Keratinocyte (primary cell): Measurements from ENCODE around the gene RHBDL2. TPM values are rescaled to one million over a fixed set of nuclear protein-coding genes. Genes with fewer than 3 reads are reported as not detected.

Experiments
- DNase-seq: peaks from one replicate; pipeline ENCODE4 v3.0.0-alpha.2; 2011; ENCODE audit warnings: low read depth, missing footprints, low spot score
- FAIRE-seq: peaks from 2 replicates; lab custom pipeline; 2011; peaks lifted over from hg19 to GRCh38; lab: Jason Lieb, UNC
- H2AFZ ChIP-seq: 2 replicates; pipeline ENCODE4 v1.6.0; 2012; ENCODE audit warnings: low read length, control low read depth, inconsistent platforms; ENCODE audit not compliant: control insufficient read depth
- H3K27ac ChIP-seq: 2 replicates; pipeline ENCODE4 v1.5.1; 2011; ENCODE audit warnings: low read length; ENCODE audit not compliant: control insufficient read depth, insufficient read depth
- H3K27me3 ChIP-seq: 3 replicates; pipeline ENCODE4 v1.6.0; 2011; ENCODE audit warnings: low read length; ENCODE audit not compliant: control insufficient read depth, insufficient read depth; ENCODE audit errors: extremely low read depth
- H3K36me3 ChIP-seq, 2 experiments: 2 replicates in 1 of 2; 3 replicates in 1 of 2; pipeline ENCODE4 v1.5.1; 2011; ENCODE audit warnings: low read length in 2 of 2, mild to moderate bottlenecking in 1 of 2; ENCODE audit not compliant: control insufficient read depth in 2 of 2, insufficient read depth in 2 of 2; ENCODE audit errors: extremely low read depth in 1 of 2
- H3K4me1 ChIP-seq: 3 replicates; pipeline ENCODE4 v1.5.1; 2011; ENCODE audit warnings: low read length; ENCODE audit not compliant: control insufficient read depth, insufficient read depth; ENCODE audit errors: extremely low read depth
- H3K4me2 ChIP-seq: 3 replicates; pipeline ENCODE4 v1.6.0; 2011; ENCODE audit warnings: low read depth, low read length; ENCODE audit not compliant: control insufficient read depth, insufficient read depth; ENCODE audit errors: extremely low read depth
- H3K4me3 ChIP-seq, 3 experiments: fragments of 200-600 bp in 1 of 3; sonication (generic) in 1 of 3; 2 replicates in 2 of 3; 3 replicates in 1 of 3; pipeline ENCODE4 v1.5.1; 2011 to 2016; ENCODE audit warnings: low read length in 3 of 3, mild to moderate bottlenecking in 3 of 3, control low read depth in 2 of 3, inconsistent platforms in 1 of 3, low read depth in 1 of 3, mixed read lengths in 1 of 3, mixed run types in 1 of 3, moderate library complexity in 1 of 3; ENCODE audit not compliant: control insufficient read depth in 2 of 3, insufficient read depth in 2 of 3; ENCODE audit errors: extremely low read depth in 1 of 3
- H3K79me2 ChIP-seq: 2 replicates; pipeline ENCODE4 v1.6.0; 2012; ENCODE audit warnings: low read length; ENCODE audit not compliant: control insufficient read depth, insufficient read depth
- H3K9ac ChIP-seq: 3 replicates; pipeline ENCODE4 v1.6.0; 2011; ENCODE audit warnings: low read length; ENCODE audit not compliant: control insufficient read depth, insufficient read depth; ENCODE audit errors: extremely low read depth
- H3K9me1 ChIP-seq: 3 replicates; pipeline ENCODE4 v1.6.0; 2011; ENCODE audit warnings: low read length; ENCODE audit not compliant: control insufficient read depth, insufficient read depth; ENCODE audit errors: extremely low read depth
- H3K9me3 ChIP-seq: 2 replicates; pipeline ENCODE4 v1.5.1; 2012; ENCODE audit warnings: low read depth, low read length; ENCODE audit not compliant: control insufficient read depth
- H4K20me1 ChIP-seq: 3 replicates; pipeline ENCODE4 v1.6.0; 2011; ENCODE audit warnings: low read length; ENCODE audit not compliant: control insufficient read depth, insufficient read depth; ENCODE audit errors: extremely low read depth
- EZH2 ChIP-seq: IDR thresholded peaks from one replicate; pipeline ENCODE4 v1.6.1; 2012; ENCODE audit warnings: inconsistent platforms, mild to moderate bottlenecking, low read length, moderate library complexity
- dilution Hi-C: fragments of 300-500 bp; cut with MboI; formaldehyde crosslinking; loops from one replicate; pipeline ENCODE4 v1.7.0; 2020; ENCODE audit warnings: low sequenced_read_pairs; ENCODE audit not compliant: extremely low pct_ligation_motif_present
- polyA plus RNA-seq, 5 experiments: library from polyadenylated mRNA; depleted of rRNA in 3 of 5; stranded (reverse) in 3 of 5; stranded (forward) in 1 of 5; unstranded in 1 of 5; fragments of >200 nt; gene quantifications; 1 replicate in 1 of 5; 2 replicates in 3 of 5; 3 replicates in 1 of 5; pipeline versions ENCODE4 v1.2.1 to v1.2.3, GENCODE V29; 2011 to 2012; ENCODE audit warnings: missing spikeins in 2 of 5, low read depth in 1 of 5, low replicate concordance in 1 of 5
- TF ChIP-seq, protein P1 (sequence below), 3 experiments: IDR thresholded peaks in 1 of 3; conservative IDR thresholded peaks in 1 of 3; optimal IDR thresholded peaks in 1 of 3; 2 replicates in 2 of 3; 3 replicates in 1 of 3; pipeline versions ENCODE3 to v1.5.1; 2011; ENCODE audit warnings: low read length in 3 of 3, mild to moderate bottlenecking in 3 of 3, moderate library complexity in 2 of 3, control low read depth in 1 of 3, inconsistent platforms in 1 of 3; ENCODE audit not compliant: insufficient read depth in 2 of 3; ENCODE audit errors: extremely low read depth in 1 of 3

The RHBDL2 gene
- polyA plus RNA-seq, 1 donor (not counting 4 experiments of a cell fraction or from before 2014, with no cell fraction given) = 7.9 TPM

DNA sequence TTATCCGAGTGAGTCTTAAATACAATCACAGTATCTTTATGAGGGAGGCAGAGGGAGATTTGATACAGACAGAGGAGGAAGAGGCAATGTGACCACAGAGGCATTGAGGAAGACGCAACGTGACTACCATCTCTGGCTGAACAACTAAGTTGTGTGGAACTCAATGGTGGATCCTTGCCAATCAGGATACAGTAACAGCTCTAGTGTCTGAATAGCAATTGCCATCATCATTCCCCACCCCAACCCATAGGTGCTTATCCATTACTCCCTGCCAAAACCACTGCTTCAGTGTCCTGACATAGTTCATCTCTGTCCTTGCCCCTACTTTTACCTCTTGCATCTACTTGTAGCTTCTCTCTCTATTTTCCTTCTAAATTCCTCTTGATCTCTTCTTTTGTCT, 20.5 kb upstream of the RHBDL2 start:
- Histone ChIP-seq H3K4me3 (peak overlapping the region in 1 of 3 experiments; percentile 21), H3K79me2 (no peaks in the 10 kb centered on the region), H4K20me1 (no peaks in the 10 kb centered on the region), H3K4me1 (peaks cover 45% of the 10 kb centered on the region), H3K4me2 (peak overlapping the region; percentile 45), H2AFZ (peak overlapping the region; percentile 41), H3K9me3 (no peaks in the 10 kb centered on the region), H3K36me3 (no peaks in the 10 kb centered on the region), H3K9ac (peak overlapping the region; percentile 43), H3K9me1 (no peaks in the 10 kb centered on the region), H3K27me3 (no peaks in the 10 kb centered on the region), H3K27ac (peak overlapping the region; percentile 85)
- TF ChIP-seq EZH2 = no peak
- TF ChIP-seq, protein P1, sequence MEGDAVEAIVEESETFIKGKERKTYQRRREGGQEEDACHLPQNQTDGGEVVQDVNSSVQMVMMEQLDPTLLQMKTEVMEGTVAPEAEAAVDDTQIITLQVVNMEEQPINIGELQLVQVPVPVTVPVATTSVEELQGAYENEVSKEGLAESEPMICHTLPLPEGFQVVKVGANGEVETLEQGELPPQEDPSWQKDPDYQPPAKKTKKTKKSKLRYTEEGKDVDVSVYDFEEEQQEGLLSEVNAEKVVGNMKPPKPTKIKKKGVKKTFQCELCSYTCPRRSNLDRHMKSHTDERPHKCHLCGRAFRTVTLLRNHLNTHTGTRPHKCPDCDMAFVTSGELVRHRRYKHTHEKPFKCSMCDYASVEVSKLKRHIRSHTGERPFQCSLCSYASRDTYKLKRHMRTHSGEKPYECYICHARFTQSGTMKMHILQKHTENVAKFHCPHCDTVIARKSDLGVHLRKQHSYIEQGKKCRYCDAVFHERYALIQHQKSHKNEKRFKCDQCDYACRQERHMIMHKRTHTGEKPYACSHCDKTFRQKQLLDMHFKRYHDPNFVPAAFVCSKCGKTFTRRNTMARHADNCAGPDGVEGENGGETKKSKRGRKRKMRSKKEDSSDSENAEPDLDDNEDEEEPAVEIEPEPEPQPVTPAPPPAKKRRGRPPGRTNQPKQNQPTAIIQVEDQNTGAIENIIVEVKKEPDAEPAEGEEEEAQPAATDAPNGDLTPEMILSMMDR (optimal IDR thresholded peaks at IDR 0.05 in 1 of 3, IDR thresholded peaks at IDR 0.05 in 1 of 3, conservative IDR thresholded peaks at IDR 0.05 in 1 of 3; ENCODE audit: extremely low read depth in 1 of 3, insufficient read depth in 2 of 3, low read length in 3 of 3) = peak in 1 of 3 experiments; percentile 6
- FAIRE-seq (peak; percentile 100), DNase-seq (peak; percentile 62)
- dilution Hi-C loops = no loop called here

DNA sequence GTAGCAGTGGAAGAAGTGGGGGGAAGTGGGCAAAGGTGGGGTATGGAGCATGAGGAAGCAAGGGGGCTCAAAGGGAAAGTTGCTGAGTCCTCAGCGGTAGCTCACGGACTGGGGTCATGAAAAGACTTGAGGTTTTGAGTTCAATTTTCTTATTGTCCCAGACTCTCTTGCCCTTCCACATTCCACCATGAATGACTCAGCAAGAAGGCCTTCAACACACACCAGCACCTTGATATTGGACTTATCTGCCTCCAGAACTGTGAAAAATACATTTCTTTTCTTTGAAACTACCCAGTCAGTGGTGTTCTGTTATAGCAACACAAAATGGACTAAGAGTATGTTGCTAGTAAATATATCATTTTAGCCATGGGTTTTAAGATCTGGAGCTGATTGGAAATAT, 17.3 kb upstream of the RHBDL2 start:
- peak overlapping the region; percentile 65 for H3K4me2 ChIP-seq

More for the DNA sequence above, 17.3 kb upstream of the RHBDL2 start:
- no peak overlapping the region for H3K9ac ChIP-seq
- no peaks in the 10 kb centered on the region for H3K9me1 ChIP-seq
- no peaks in the 10 kb centered on the region for H3K79me2 ChIP-seq
- H2AFZ ChIP-seq = peak overlapping the region; percentile 83
- H3K27me3 ChIP-seq = no peaks in the 10 kb centered on the region
- FAIRE-seq (peak; percentile 89), DNase-seq (no peak)
- H3K4me3 ChIP-seq = peak overlapping the region in 1 of 3 experiments; percentile 30
- H3K4me1 ChIP-seq = peaks cover 45% of the 10 kb centered on the region
- no peak for TF ChIP-seq EZH2
- TF ChIP-seq, protein P1 (optimal IDR thresholded peaks at IDR 0.05 in 1 of 3, IDR thresholded peaks at IDR 0.05 in 1 of 3, conservative IDR thresholded peaks at IDR 0.05 in 1 of 3; ENCODE audit: extremely low read depth in 1 of 3, insufficient read depth in 2 of 3, low read length in 3 of 3) = no peak
- no peaks in the 10 kb centered on the region for H3K9me3 ChIP-seq
- dilution Hi-C loops = no loop called here
- H3K36me3 ChIP-seq = no peaks in the 10 kb centered on the region
- no peaks in the 10 kb centered on the region for H4K20me1 ChIP-seq
- peak overlapping the region; percentile 68 for H3K27ac ChIP-seq
